Activated T-cell treated with anti-CD3 and anti-CD28 coated beads for 48 hours (primary cell): Measurements from ENCODE around the gene LRRC74B.
"Not testable (repeated sequence)": the region's sequence is repeated elsewhere in the genome, so short reads cannot be mapped to it uniquely, and the experiment has no call there.

ENCODE experiments used
- DNase-seq: peaks from one replicate; pipeline ENCODE4 v3.0.0-alpha.2; 2020; ENCODE audit warnings: low read depth

The LRRC74B gene

DNA sequence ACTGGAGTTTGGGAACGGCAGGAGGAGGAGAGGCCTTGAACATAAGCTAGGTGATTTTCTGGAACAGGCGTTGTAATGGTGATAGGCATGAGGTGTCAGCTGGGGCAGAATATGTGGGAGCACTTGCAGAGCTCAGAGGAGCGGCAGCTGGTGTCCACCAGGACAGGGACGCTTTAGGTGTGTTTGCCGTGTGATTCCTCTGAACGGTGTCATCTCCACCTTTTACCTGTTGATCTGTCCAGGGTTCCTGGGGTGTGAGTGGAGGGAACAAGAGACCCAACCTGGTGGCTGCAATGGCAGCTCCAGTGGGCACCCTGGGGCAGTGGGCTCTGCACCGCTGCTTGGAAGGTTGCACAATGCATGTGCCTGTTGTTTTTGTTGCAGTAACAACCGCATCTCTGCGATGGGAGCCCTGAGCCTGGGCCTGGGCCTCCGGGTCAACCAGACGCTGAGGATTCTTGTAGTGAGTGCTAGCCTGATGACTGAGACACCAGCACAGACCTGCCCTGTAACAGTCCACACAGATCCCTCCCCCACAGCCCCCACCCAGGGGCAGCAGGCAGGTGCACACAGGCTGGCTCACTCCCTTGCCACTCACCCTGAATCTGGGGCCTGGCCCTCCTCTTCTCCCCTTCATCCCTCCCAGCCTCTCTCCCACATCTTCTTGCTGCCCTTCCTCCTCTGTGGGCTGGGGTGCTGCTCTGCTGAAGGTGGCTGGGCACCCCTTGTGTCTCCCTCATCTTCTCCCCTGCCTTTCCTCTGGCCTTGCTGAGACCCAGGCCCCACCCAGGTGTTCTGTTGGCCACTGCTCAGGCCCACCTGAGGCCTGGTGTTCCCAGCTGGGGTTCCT is 9.2 kb downstream of the LRRC74B start:
- no peak for DNase-seq

DNA sequence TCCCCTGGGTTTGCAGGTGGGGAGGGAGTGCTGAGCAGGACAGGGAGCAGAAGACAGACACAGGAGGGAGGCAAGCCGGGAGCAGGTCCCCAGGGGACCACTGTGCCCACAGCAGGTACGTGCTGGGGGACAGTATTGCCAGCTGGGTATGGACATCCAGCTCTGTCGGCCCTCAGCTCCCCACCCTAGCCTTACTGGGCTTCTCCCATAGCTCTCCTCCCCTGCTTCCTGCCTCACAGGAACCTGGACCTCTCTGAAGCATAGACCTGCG is 9.8 kb downstream of the LRRC74B start:
- DNase-seq: no peak

DNA sequence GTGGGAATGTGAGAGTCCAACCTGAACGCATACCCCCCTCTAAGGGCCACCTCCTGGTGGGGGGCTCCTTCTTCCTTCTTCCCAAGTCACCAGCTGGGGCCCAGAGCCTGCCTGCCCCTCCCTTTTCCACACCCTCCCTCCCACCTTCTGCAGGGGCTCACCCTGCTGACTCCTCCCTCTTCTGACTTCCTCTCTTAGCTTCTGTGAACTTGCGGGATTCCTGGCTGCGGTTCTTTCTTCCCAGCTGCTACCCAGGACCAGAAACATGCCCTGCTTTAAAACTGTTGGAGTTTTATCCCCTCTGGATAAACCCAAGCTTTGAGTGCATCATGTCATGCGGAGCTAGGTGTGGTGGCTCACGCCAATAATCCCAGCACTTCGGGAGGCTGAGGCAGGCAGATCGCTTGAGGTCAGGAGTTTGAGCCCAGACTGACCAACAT is 10.2 kb downstream of the LRRC74B start:
- DNase-seq: no peak

DNA sequence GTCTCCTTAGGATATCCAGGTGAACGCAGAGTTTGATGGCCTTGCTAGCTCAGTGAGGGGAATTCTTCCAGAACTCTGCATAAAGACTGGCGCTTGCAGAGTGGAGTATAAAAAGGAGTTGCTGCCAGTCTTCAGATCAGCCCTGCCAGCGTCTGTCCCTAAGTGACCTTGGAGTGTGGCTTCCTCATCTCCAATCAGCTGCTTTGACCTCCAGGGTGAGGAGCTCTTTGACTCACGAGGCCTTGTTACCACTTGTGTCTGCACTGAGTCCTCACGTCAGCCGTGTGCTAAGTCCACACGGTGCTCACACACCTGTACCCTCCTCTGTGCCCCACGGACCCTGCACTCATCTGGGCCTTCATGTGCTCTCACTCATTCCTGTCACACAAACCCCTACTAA is 14.6 kb downstream of the LRRC74B start:
- not testable (repeated sequence) for DNase-seq

DNA sequence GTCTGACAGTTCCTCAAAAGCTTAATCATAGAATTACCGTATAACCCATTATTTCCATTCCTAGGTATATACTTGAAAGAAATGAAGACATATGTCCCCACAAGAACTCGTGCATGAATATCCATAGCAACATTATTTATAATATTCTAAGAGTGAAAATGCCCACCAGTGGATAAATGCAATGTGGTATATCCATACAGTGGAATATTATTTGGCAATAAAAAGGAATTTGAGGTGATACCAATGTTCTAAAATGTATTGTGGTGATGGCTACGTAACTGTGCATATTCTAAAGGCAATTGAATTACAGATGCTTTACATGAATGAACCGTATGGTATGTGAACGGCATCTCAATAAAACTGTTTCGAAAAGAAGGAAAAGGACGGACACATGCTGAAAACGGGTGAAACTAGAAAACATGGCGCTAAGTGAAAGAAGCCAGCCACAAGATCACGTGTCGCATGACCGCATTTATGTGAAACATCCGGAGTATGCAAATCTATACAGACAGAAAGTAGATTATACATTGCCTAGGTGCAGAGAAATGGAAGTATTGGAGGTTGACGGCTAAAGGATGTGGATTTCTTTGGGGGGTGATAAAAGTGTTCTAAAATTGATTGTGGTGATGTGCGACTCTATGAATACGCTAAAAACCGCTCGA is 16.0 kb downstream of the LRRC74B start:
- DNase-seq: not testable (repeated sequence)

DNA sequence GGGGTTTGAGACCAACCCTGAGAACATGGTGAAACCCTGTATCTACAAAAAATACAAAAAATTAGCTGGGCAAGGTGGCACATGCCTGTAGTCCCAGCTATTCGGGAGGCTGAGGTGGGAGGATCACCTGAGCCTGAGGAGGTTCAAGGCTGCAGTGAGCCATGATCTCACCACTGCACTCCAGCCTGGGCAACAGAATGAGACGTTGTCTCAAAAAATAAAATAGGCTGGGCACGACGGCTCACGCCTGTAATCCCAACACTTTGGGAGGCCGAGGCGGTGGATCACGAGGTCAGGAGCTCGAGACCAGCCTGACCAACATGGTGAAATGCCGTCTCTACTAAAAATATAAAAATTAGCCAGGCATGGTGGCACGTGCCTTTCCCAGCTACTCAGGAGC is 18.7 kb downstream of the LRRC74B start:
- DNase-seq: not testable (repeated sequence)

DNA sequence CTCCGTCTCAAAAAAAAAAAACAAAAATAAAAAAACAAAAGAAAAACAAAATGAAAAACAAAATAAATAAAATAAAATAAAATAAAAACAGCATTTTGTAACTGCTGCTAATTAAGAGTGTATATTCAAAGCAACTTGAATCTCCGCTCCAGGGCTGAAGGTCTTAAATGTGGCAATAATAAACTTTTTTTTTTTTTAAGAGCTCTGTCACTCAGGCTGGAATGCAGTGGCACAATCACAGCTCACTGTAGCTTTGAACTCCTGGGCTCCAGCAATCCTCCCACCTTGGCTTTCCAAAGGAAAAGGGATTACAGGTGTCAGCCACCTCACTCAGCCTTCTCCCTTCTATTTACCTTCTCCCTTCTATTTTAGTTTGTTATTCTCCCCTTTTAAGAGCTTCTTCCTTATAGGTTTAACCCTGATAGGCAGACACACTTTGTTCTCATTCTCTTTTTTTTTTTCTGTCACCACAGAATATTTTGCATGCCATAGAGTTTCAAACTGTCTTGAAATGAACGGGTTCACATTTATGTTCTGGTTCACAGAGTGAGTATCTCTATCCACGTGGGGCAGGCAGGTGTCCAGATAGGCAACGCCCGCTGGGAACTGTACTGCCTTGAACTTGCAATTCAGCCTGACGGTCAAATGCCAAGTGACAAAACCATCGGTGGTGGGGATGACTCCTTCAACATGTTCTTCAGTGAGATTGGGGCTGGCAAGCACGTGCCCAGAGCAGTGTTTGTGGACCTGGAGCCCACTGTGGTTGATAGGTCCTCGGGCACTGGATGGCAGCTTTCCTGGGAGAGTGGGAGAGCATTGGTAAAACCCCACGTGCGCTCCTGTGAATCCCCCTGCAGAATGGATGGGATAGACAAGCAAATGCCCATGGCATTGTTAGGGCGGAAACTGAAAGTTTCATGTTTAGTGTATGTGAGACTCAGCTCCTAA is 19.4 kb downstream of the LRRC74B start:
- no peak for DNase-seq

DNA sequence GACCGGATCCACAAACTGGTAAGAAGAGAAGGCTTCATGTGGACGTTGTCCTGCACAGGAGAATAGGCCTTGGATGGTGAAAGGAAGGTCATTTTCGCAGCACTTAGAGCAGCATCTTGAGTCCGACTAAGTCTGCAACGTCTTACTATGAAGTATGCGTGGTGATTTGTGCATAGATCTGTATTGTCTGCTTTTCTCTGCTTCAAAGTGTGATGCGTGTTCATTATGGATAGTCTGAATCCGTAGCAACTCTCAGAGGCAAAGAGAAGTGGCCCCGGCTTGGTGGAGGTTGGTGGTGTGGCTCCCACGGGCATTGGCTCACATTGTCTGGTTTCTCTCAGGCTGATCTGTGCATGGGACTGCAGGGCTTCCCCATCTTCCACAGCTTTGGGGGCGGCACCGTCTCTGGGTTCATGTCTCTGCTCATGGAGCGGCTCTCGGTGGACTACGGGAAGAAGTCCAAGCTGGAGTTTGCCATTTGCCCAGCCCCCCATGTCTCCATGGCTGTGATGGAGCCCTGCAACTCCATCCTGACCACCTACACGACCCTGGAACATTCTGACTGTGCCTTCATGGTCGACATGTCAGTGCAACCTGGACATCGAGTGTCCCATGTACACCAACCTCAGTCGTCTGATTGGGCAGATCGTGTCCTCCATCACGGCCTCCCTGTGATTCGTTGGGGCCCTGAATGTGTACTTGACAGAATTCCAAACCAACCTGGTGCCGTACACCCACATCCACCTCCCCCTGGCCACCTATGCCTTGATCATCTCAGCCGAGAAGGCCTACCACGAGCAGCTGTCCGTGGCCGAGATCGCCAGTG is 21.5 kb downstream of the LRRC74B start:
- no peak for DNase-seq

DNA sequence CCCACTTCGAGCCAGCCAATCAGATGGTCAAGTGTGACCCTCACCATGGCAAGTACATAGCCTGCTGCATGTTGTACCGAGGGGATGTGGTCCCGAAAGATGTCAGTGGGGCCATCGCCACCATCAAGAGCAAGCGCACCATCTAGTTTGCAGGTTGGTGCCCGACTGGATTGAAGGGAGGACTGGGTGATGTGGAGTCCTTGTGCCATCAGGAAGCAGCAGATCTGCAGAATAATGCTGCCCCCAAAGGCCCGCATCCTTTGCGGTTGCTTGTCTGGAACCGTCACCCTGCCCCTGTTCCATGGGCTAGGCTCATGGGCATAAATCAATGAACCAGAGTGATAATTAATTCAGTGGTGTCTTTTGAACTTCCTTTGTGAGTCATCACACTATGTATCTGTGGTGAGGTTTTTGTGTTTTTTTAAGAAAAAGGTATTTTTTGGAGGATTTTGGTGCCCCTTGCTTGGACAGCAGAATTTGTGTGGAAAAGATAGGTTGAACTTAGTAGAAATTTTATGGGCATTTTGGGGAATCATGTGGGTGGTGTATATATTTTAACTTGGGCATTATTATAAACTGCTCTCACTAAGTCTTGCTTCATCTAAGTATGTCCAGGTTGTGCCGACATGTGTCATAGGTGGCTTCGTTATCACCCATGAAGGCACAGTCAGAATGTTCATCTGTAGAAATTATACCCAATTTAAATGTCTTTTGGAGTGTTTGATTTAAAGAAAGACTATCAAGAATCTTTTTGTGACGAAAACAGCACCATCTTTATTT is 22.3 kb downstream of the LRRC74B start:
- DNase-seq: no peak

DNA sequence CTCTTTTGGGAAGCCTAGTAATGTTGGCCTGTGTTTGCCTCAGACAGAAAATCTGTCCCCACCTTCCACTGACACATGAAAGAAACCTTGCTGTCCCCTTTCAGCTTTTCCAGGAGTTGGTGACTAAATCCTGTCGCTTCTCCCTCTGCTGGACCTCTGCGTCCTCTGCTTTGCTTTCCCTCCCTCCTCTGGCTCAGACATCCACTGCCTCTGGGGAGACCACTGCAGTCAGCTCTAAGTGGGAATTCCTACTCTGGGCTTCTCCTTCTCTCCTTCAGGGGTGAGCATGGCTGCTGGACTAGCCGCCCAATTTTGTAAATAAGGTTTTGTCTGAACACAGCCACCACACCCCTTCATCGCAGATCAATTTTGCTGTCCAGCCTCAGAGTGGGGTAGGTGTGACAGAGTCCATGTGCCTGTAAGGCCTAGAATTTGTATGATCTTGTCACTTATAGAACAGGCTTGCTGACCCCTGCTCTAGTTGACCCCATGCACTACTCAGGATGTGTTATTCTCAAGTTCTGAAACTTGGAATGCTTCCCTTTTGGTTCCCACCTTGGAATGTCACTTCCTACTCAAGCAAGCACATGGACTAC is 23.0 kb downstream of the LRRC74B start:
- DNase-seq: no peak

DNA sequence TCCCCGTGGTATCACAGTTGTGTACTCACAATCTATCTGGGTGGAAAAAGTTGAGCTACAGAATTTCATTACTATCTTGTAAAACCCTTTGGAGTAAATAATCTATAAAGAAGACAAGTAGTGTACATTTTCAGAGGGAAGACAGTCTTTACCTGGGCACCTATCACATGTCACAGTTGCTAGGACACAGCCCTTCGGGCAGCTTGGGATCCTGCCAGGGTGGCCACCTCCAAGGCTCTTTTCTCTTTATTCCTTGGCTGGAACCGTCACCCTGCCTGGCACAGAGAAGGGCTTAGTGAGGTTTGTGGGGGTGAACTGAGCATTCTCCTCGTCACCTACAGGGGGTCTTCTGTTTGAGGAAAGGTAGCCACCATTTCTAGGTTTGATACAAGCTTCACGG is 23.6 kb downstream of the LRRC74B start:
- DNase-seq: no peak

DNA sequence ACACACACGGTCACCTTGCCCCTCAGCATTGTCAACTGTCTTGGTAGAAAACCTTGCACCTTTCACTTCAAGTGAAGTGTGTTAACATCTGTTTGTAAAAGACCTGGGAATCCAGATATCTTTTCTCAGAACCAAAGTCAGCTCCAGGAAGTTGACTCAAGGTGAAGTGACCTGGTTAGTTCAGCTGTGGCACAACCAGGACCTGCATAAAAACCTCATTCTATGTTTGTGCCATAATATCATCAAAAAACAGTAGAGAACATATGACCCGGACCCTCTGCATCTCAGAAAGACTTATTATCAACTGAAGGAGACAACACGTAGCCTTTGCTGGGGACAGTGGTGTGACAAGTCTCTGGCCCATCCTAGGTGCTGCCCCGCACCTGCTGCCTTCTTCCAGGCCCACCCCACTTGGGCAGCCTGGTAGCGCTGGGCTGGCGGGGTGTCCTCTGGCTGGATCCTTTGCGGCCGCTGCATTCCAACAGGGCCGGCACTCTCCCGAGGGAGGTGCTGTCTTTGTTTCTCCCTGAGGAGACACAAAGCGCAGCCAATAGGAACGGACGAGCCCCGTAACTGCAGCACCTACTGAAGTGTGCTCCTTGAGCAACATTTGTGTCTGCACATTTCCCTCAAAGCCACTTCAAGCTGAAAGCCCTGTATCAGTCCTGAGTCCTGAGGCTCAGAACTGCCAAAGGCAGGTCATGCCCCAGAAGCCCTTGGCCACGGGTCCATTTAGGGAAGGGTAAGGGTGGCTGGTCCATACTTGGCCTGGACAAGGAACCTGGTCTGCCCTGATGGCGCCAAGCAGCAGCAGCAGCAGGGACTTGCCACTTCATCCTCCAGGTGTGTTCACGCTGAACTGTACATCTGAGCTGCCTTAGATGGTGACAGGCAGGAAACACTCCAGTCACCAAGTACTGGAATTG is 25.2 kb downstream of the LRRC74B start:
- DNase-seq: no peak

DNA sequence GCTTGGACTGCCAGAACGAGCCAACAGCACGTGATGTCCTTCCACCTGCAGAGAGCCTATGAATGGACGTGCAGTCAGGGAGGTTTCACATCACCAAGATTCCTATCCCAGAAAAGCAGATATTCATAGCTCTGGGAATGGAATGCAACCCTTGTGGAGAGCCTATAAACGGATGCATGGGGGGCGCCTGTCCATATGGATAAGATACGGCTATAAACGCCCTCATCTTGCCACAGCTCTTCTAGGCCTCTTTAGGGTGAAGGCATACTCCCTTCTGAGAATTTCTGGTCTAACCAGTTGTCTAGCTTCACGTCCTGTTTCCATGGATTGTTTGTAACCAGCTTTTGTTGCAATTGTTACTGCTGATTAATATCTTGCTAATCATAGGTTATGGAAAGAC is 26.1 kb downstream of the LRRC74B start:
- DNase-seq: not testable (repeated sequence)

DNA sequence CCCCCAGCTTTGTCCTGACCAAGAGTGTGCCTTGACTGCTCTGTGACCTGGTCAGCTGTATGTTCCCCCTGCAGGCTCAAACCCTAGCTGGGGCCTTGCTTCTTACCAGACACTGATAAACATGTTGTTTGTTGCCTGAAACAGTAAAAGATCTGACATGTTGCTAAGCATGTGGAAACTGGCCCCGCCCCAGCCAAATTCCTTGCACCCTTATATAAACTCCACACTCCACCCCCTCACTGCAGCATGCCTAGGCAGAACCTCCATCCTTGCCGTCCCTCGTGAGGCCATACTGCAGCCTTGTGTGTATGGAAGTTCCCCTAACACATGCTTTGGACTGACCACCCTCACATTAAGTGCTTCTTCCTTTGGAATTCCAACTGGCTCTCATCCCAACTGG is 27.3 kb downstream of the LRRC74B start:
- DNase-seq: no peak

DNA sequence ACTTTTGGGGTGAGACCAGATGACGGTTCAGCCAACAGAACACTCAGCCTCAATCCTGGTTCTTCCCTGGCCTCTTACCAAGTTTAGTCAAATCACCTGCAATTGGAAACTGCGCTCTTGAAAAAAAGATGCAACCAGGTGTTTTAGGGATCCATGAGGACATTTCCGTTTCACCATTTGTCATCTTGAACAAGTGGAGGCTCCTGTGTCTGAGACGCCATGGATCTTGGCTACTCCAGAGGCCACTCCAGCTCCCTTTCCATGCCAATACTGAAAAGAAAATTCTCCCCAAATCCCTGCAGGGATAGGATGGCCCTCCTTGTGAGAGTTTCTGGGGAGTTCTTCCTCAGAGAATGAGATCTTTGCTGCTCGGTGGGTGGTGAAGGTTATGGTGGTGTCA is 27.7 kb downstream of the LRRC74B start:
- DNase-seq: no peak

DNA sequence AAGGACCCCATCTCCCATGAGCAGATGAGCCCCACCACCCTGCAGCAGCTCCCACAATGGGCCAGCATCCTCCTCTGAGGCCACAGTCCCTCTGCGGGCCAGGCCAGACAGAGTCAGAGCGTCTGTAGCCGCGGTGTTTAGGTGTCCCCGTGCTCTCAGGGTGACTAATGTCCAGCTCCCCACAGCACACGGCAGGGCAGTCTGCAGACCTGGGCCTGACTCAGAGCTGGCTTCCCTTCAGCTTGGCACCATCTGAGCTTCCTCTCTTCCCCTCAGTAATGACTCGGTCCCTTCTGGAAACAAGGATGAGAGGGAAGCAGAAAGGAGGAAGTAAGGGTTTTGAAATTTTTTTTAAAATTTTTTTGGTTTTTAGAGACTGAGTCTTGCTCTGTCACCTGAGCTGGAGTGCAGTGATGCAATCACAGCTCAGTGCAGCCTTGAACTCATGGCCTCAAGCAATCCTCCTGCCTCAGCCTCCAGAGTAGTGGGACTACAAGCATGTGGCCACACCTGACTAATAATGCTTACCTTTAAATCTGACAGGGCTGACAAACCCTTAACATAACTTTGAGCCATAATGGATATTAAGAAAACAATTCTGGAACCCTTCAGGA is 28.5 kb downstream of the LRRC74B start:
- DNase-seq: no peak

DNA sequence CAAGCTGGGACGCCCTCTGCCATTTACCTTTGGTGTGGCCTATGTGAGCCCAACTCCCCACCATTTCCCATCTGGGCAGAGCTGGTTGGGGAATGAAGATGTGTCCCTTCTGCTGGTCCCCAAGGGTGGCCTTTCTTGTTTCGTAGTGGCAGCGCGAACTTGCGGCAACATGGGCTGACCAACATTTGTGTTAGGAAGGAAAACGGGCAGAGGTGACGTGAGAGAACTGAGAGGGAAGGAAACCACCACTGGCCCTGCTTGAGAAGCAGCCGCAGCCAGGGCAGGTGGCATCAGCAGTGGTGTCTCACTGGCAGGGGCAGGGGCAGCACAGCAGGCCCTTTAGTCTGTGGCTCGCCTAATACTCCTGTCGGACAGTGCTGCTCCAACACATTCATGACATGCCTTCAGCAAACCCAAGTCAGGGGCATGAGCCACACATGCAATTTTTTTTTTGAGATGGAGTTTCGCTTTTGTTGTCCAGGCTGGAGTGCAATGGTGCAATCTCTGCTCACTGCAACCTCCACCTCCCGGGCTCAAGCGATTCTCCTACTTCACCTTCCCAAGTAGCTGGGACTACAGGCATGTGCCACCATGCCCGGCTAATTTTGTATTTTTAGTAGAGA is 29.9 kb downstream of the LRRC74B start:
- DNase-seq: no peak

DNA sequence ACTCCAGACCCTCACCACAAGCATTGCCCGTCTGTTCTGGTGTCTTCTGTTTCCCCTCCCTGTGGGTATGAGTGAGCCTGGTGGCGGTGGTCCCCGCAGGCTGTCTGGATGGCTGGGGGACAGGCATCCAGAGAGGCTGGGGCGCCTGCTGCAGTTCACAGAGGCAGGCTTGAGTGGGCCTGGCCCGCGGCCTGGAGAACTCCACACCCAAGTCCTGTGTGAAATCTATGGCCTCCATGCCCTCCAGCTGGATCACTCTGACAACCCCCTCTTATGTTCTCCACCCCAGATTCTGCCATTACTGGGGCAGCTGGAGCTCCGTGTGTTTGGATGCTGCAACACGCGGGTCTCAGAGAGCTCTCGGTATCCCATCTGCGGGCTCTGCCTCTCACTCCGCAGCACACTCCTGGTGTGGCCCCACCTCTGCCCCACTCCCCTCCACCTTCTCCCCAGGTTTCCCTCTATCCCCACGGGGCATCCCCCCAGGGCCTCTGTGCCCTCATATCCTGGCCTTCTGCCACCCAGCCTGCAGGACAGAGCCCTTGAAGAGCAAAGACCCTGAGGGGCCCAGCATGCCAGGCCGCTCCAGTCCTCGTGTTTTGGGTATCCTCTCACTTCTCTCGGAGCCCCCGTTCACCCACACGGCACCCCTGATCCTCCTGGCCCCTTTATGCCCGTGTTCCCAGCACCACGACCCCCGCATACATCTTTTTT is 31.3 kb downstream of the LRRC74B start:
- DNase-seq: no peak
